HG03196 (cell line): ENCODE results near the gene TRIM74.
"Not testable (repeated sequence)": the region's sequence is repeated elsewhere in the genome, so short reads cannot be mapped to it uniquely, and the experiment has no call there.

Experiments
- ATAC-seq: cut with Tn5 transposase; IDR thresholded peaks from one replicate; pipeline ENCODE4 v1.9.1; 2021; ENCODE audit not compliant: unreplicated experiment

TRIM74 gene

GRCh38 chr7:72968980-72969516 is at the start of gene TRIM74:
TRIM74 (minus strand) TSS chr7:72969466; CDS start chr7:72966157, 3,309 bp downstream.
- not testable (repeated sequence) for ATAC-seq

- ATAC-seq = not testable (repeated sequence)
Observed at GRCh38 chr7:73006491-73006890, 37.2 kb upstream of the TRIM74 start.

- ATAC-seq = peak; percentile 78
Observed at GRCh38 chr7:73005693-73006447, 36.6 kb upstream of the TRIM74 start.

- peak; percentile 75 for ATAC-seq
Observed at GRCh38 chr7:73005356-73005692, 36.1 kb upstream of the TRIM74 start.

GRCh38 chr7:72997887-72998468 is 28.7 kb upstream of the TRIM74 start:
- ATAC-seq = not testable (repeated sequence)

- ATAC-seq = not testable (repeated sequence)
Observed at GRCh38 chr7:72997447-72997846, 28.2 kb upstream of the TRIM74 start.

GRCh38 chr7:72995484-72995883 is 26.2 kb upstream of the TRIM74 start:
- ATAC-seq = not testable (repeated sequence)

- ATAC-seq = not testable (repeated sequence)
Observed at GRCh38 chr7:72990146-72990913, 21.1 kb upstream of the TRIM74 start.

GRCh38 chr7:72982084-72982483 is 12.8 kb upstream of the TRIM74 start:
- not testable (repeated sequence) for ATAC-seq

- not testable (repeated sequence) for ATAC-seq
Observed at GRCh38 chr7:72980382-72980781, 11.1 kb upstream of the TRIM74 start.

GRCh38 chr7:72976434-72976833 is 7.2 kb upstream of the TRIM74 start:
- ATAC-seq = not testable (repeated sequence)

GRCh38 chr7:72975656-72976286 is 6.5 kb upstream of the TRIM74 start:
- ATAC-seq = not testable (repeated sequence)

- not testable (repeated sequence) for ATAC-seq
Observed at GRCh38 chr7:72974781-72975180, 5.5 kb upstream of the TRIM74 start.

- not testable (repeated sequence) for ATAC-seq
Observed at GRCh38 chr7:72971505-72971904, 2.2 kb upstream of the TRIM74 start.

- not testable (repeated sequence) for ATAC-seq
Observed at GRCh38 chr7:72969688-72970087, 422 bp upstream of the TRIM74 start.

GRCh38 chr7:72966892-72967291 is 2.4 kb downstream of the TRIM74 start:
- not testable (repeated sequence) for ATAC-seq

- ATAC-seq = not testable (repeated sequence)
Observed at GRCh38 chr7:72965186-72965975, 3.9 kb downstream of the TRIM74 start.

- not testable (repeated sequence) for ATAC-seq
Observed at GRCh38 chr7:72963056-72963455, 6.2 kb downstream of the TRIM74 start.

- not testable (repeated sequence) for ATAC-seq
Observed at GRCh38 chr7:72961346-72961650, 8.0 kb downstream of the TRIM74 start.

- not testable (repeated sequence) for ATAC-seq
Observed at GRCh38 chr7:72960626-72961345, 8.5 kb downstream of the TRIM74 start.
